Measurements from ENCODE around the gene FKBP2. TPM values are rescaled to one million over a fixed set of nuclear protein-coding genes. Genes with fewer than 3 reads are reported as not detected.

The FKBP2 gene
- total RNA-seq, 1 donor from 2014 or later = 45.5 TPM

DNA sequence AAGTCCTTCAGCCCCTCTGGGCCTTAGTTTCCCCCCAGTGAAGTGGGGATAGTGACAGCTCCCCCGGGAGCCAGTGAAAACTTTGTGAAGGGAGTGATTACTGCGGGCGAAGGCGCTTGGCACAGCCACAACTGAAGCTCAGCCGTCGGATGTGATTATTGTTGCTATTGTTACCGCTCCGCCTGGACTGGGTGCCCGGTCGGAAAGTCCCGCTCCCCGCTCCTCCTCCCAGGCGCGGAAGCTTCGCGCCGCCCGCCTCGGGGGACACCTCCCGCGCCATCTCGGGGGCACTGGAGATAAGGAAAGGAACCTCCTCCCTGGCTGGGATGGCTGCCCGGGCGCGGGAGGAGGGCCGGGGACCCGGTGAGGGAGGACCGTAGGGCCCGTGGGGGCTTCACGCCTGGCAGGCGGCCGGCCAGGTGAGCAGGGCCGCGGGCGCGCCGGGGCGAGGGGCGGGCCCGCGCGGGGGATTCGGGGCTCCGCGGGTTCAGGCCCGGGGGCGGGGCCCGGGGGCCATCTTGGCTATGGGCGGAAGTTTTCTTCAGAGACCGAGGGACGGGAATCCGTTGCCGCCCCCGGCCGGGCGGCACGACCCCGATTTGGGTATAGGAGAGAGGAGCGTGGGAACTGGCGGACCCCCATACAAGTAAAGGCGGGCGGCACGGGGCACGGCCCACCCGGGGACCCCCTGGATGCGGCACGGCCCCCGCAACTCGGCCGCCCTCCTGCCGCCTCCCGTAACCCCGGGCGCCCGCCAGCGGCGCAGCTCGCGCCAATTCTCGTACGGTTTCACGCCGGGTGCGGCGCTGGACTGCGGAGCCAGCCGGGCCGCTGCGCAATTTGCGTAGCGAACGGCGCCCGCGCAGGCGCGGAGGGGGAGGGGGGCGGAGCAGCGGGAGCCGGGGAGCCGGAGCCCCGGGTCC lies 44.3 kb downstream of the FKBP2 start, which contains the start of gene GPR137:
TSS of gene GPR137 (plus strand) at position 887 of the 923 bp plus-strand sequence. CDS start 677 bp downstream, outside the sequence.
- H3K27ac ChIP-seq (replicated peaks) = peak within 1 kb of the TSS; percentile 98
- DNase-seq = peak; percentile 88
- TF ChIP-seq, protein P1, sequence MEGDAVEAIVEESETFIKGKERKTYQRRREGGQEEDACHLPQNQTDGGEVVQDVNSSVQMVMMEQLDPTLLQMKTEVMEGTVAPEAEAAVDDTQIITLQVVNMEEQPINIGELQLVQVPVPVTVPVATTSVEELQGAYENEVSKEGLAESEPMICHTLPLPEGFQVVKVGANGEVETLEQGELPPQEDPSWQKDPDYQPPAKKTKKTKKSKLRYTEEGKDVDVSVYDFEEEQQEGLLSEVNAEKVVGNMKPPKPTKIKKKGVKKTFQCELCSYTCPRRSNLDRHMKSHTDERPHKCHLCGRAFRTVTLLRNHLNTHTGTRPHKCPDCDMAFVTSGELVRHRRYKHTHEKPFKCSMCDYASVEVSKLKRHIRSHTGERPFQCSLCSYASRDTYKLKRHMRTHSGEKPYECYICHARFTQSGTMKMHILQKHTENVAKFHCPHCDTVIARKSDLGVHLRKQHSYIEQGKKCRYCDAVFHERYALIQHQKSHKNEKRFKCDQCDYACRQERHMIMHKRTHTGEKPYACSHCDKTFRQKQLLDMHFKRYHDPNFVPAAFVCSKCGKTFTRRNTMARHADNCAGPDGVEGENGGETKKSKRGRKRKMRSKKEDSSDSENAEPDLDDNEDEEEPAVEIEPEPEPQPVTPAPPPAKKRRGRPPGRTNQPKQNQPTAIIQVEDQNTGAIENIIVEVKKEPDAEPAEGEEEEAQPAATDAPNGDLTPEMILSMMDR (IDR thresholded peaks at IDR 0.05; ENCODE audit: borderline replicate concordance) = no peak
- peaks cover 22% of the 10 kb centered on the region for H3K36me3 ChIP-seq
- intact Hi-C loops (cut with micrococcal nuclease) = no loop called here
- peaks cover 6% of the 10 kb centered on the region for H3K27me3 ChIP-seq (ENCODE audit: low read depth)
- H3K9me3 ChIP-seq (replicated peaks) = no peaks in the 10 kb centered on the region
- peaks cover 54% of the 10 kb centered on the region for H3K4me1 ChIP-seq
- H3K4me3 ChIP-seq = peak within 1 kb of the TSS; percentile 92

DNA sequence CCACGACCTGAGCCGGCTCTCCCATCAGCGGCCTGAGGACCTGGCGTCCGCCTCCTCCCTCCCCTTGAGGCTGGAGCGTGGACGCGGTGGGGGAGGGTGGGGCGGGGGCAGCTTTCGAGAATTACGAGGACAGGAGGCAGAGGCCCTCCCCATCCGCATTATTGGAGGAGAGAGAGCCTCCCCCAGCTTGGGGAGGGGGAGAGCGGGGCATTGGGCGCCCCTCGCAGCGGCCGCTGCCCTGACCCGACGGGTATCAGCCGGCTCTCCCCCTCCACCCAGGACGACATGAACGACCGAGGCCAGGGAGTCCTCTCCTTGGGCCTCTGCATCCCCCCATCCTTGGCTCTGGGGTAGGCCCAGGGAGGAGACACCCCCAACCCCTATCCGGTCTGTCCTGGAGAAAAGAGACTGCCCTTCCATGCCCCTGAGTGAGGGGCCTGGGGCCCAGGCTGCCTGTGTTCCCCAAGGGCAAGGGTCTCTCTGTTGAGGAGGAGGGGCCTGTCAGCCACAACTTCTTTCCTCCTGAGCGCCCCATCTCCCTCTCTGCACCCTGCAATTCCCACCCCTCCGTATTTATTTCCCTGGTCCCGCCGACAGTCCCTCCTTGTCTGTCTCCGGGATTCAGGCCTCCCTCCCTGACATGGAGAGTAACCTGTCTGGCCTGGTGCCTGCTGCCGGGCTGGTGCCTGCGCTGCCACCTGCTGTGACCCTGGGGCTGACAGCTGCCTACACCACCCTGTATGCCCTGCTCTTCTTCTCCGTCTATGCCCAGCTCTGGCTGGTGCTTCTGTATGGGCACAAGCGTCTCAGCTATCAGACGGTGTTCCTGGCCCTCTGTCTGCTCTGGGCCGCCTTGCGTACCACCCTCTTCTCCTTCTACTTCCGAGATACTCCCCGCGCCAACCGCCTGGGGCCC lies 45.2 kb downstream of the FKBP2 start:
- Histone ChIP-seq H3K36me3 (peaks cover 15% of the 10 kb centered on the region), H3K4me1 (peaks cover 52% of the 10 kb centered on the region), H3K27me3 (ENCODE audit: low read depth) (peaks cover 15% of the 10 kb centered on the region), H3K4me3 (peak overlapping the region; percentile 92), H3K27ac (replicated peaks) (peak overlapping the region; percentile 98), H3K9me3 (replicated peaks) (no peaks in the 10 kb centered on the region)
- DNase-seq = no peak
- intact Hi-C loops (cut with micrococcal nuclease) = no loop called here
- TF ChIP-seq, protein P1 (IDR thresholded peaks at IDR 0.05; ENCODE audit: borderline replicate concordance) = no peak

DNA sequence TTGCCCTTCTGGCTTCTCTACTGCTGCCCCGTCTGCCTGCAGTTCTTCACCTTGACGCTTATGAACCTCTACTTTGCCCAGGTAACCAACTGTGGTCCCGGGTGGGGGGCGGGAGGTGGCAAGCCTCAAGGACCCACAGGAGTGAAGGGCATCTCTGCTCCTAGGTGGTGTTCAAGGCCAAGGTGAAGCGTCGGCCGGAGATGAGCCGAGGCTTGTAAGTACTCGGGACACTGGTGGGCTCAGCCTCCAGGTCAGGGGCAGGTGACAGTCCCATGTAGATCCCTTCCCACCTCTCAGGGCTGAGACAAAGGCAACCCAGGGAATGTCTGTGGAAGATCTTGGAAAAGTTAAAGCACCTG lies 45.9 kb downstream of the FKBP2 start:
- Histone ChIP-seq H3K27ac (replicated peaks) (no peak overlapping the region), H3K4me1 (peaks cover 52% of the 10 kb centered on the region), H3K4me3 (no peak overlapping the region), H3K36me3 (peaks cover 9% of the 10 kb centered on the region), H3K9me3 (replicated peaks) (no peaks in the 10 kb centered on the region), H3K27me3 (ENCODE audit: low read depth) (peaks cover 21% of the 10 kb centered on the region)
- no peak for DNase-seq
- intact Hi-C loops (cut with micrococcal nuclease) = no loop called here
- TF ChIP-seq, protein P1 (IDR thresholded peaks at IDR 0.05; ENCODE audit: borderline replicate concordance) = no peak

DNA sequence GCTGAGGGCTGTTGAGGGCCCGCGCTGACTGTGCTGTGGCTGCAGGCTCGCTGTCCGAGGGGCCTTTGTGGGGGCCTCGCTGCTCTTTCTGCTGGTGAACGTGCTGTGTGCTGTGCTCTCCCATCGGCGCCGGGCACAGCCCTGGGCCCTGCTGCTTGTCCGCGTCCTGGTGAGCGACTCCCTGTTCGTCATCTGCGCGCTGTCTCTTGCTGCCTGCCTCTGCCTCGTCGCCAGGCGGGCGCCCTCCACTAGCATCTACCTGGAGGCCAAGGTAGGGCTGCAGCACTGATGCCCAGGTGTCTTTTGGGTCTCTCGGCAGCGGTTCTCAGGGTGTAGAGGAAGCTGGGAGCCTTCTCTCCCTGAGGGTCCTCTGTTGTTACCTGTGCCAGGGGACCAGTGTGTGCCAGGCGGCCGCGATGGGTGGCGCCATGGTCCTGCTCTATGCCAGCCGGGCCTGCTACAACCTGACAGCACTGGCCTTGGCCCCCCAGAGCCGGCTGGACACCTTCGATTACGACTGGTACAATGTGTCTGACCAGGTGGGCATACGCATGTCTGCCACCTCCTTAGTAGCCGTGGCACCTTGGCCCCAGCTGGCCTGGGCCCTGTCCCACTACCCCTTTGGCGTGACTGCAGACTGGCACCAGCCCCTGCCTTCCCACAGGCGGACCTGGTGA lies 46.9 kb downstream of the FKBP2 start:
- no peak for DNase-seq
- no peak overlapping the region for H3K27ac ChIP-seq (replicated peaks)
- H3K4me3 ChIP-seq = no peak overlapping the region
- TF ChIP-seq, protein P1 (IDR thresholded peaks at IDR 0.05; ENCODE audit: borderline replicate concordance) = no peak
- H3K9me3 ChIP-seq (replicated peaks) = no peaks in the 10 kb centered on the region
- no peaks in the 10 kb centered on the region for H3K36me3 ChIP-seq
- intact Hi-C loops (cut with micrococcal nuclease) = no loop called here
- peaks cover 32% of the 10 kb centered on the region for H3K27me3 ChIP-seq (ENCODE audit: low read depth)
- H3K4me1 ChIP-seq = peaks cover 52% of the 10 kb centered on the region

DNA sequence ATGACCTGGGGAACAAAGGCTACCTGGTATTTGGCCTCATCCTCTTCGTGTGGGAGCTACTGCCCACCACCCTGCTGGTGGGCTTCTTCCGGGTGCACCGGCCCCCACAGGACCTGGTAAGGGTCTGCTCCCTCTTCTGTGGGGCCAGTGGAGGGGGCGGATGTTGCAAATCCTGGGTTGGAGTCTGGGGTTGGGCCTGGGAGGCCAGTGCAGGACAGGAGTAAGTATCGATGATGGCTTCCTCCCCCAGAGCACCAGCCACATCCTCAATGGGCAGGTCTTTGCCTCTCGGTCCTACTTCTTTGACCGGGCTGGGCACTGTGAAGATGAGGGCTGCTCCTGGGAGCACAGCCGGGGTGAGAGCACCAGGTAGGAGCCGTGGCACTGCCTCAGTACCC lies 47.5 kb downstream of the FKBP2 start:
- Histone ChIP-seq H3K27ac (replicated peaks) (no peak overlapping the region), H3K9me3 (replicated peaks) (no peaks in the 10 kb centered on the region), H3K4me3 (no peak overlapping the region), H3K27me3 (ENCODE audit: low read depth) (peaks cover 37% of the 10 kb centered on the region), H3K36me3 (no peaks in the 10 kb centered on the region), H3K4me1 (peaks cover 47% of the 10 kb centered on the region)
- TF ChIP-seq, protein P1 (IDR thresholded peaks at IDR 0.05; ENCODE audit: borderline replicate concordance) = no peak
- intact Hi-C loops (cut with micrococcal nuclease) = no loop called here
- no peak for DNase-seq
